ENCODE measurements around the gene GPR15. TPM values are rescaled to one million over a fixed set of nuclear protein-coding genes. Genes with fewer than 3 reads are reported as not detected.

Gene GPR15
- total and polyA plus RNA-seq, 9 donors = 0.19 TPM; not detected in 8

- Histone ChIP-seq H3K36me3 (ENCODE audit: control insufficient read depth, insufficient read depth, low read length) (no peaks in the 10 kb centered on the region), H3K4me1 (ENCODE audit: control insufficient read depth, insufficient read depth, low read length) (no peaks in the 10 kb centered on the region), H3K27me3 (ENCODE audit: control insufficient read depth, insufficient read depth, low read length) (no peaks in the 10 kb centered on the region), H3K4me3 (ENCODE audit: low read length) (no peak overlapping the region), H3K27ac (ENCODE audit: low read length) (no peak overlapping the region), H3K9me3 (replicated peaks; ENCODE audit: control insufficient read depth, low read depth, low read length) (no peaks in the 10 kb centered on the region)
- WGBS (ENCODE audit: insufficient coverage) = 56% methylated on average over 4 of the region's 6 CpGs
- DNase-seq = no peak
Measured at GRCh38 chr3:98565843-98566242, 34.1 kb downstream of the GPR15 start.

DNA sequence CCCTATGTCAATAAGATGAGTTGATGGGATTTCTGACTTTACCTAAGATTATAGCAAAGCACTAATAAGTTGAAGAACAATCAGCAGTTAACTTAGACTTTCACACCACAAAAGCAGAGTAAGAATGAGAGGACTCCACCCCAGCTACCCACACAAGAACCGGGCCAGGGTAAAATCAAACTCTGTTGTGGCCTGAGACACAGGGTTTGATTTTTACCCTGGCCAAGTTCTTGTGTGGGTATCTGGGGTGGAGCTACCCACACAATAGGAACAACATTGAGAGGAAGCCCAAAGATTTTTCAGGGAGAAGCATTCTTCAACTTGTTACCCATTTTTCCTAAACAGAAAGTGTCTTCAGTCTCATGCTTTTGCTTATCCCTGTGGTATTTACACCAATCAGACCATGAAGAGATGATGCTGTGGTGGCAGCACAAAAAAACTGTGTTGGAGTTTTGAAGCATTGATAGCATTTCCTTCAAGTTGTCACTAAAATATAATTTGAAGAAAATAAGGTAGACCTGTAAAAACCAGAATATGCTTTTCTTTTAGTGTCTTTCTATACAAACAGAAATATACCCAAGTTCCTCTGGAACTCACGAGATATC is 36.0 kb downstream of the GPR15 start:
- Histone ChIP-seq H3K4me1 (ENCODE audit: control insufficient read depth, insufficient read depth, low read length) (no peaks in the 10 kb centered on the region), H3K36me3 (ENCODE audit: control insufficient read depth, insufficient read depth, low read length) (no peaks in the 10 kb centered on the region), H3K27ac (ENCODE audit: low read length) (no peak overlapping the region), H3K4me3 (ENCODE audit: low read length) (no peak overlapping the region), H3K27me3 (ENCODE audit: control insufficient read depth, insufficient read depth, low read length) (no peaks in the 10 kb centered on the region), H3K9me3 (replicated peaks; ENCODE audit: control insufficient read depth, low read depth, low read length) (no peaks in the 10 kb centered on the region)
- WGBS (ENCODE audit: insufficient coverage) = no CpG with 5 or more reads among the region's 2 CpGs
- no peak for DNase-seq

GRCh38 chr3:98568402-98568801 is 36.6 kb downstream of the GPR15 start:
- DNase-seq = no peak
- H3K4me1 ChIP-seq (ENCODE audit: control insufficient read depth, insufficient read depth, low read length) = no peaks in the 10 kb centered on the region
- H3K27ac ChIP-seq (ENCODE audit: low read length) = no peak overlapping the region
- no peaks in the 10 kb centered on the region for H3K9me3 ChIP-seq (replicated peaks; ENCODE audit: control insufficient read depth, low read depth, low read length)
- H3K4me3 ChIP-seq (ENCODE audit: low read length) = no peak overlapping the region
- WGBS (ENCODE audit: insufficient coverage) = no CpG with 5 or more reads among the region's 3 CpGs
- no peaks in the 10 kb centered on the region for H3K36me3 ChIP-seq (ENCODE audit: control insufficient read depth, insufficient read depth, low read length)
- no peaks in the 10 kb centered on the region for H3K27me3 ChIP-seq (ENCODE audit: control insufficient read depth, insufficient read depth, low read length)

- Histone ChIP-seq H3K27ac (ENCODE audit: low read length) (no peak overlapping the region), H3K36me3 (ENCODE audit: control insufficient read depth, insufficient read depth, low read length) (peaks cover 2% of the 10 kb centered on the region), H3K4me3 (ENCODE audit: low read length) (no peak overlapping the region), H3K4me1 (ENCODE audit: control insufficient read depth, insufficient read depth, low read length) (no peaks in the 10 kb centered on the region), H3K27me3 (ENCODE audit: control insufficient read depth, insufficient read depth, low read length) (no peaks in the 10 kb centered on the region), H3K9me3 (replicated peaks; ENCODE audit: control insufficient read depth, low read depth, low read length) (no peaks in the 10 kb centered on the region)
- peak; percentile 14 for DNase-seq
- WGBS (ENCODE audit: insufficient coverage) = no CpG with 5 or more reads among the region's 2 CpGs
Measured at GRCh38 chr3:98573181-98573728, 41.5 kb downstream of the GPR15 start.

DNA sequence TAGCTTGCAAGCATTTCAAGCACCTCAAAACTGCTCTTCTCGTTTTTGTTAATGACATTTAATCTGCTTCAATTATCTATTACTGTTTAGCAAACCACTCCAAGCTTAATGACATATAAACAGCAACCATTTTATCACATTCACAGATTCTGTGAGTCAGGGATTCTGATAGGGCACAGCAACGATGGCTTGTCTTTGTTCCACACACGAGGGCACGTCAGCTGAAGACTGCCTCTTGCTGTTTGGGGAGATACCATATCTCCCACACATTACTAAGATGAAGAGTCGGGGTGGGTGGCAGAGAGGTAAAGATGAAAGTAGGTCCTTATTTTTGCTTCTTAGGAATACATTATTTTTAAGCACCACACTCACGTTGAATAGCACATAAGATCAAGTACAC is 42.4 kb downstream of the GPR15 start:
- Histone ChIP-seq H3K9me3 (replicated peaks; ENCODE audit: control insufficient read depth, low read depth, low read length) (no peaks in the 10 kb centered on the region), H3K4me1 (ENCODE audit: control insufficient read depth, insufficient read depth, low read length) (no peaks in the 10 kb centered on the region), H3K27ac (ENCODE audit: low read length) (no peak overlapping the region), H3K27me3 (ENCODE audit: control insufficient read depth, insufficient read depth, low read length) (no peaks in the 10 kb centered on the region), H3K36me3 (ENCODE audit: control insufficient read depth, insufficient read depth, low read length) (peaks cover 2% of the 10 kb centered on the region), H3K4me3 (ENCODE audit: low read length) (no peak overlapping the region)
- no peak for DNase-seq
- WGBS (ENCODE audit: insufficient coverage) = 80% methylated on average over 1 of the region's 6 CpGs

DNA sequence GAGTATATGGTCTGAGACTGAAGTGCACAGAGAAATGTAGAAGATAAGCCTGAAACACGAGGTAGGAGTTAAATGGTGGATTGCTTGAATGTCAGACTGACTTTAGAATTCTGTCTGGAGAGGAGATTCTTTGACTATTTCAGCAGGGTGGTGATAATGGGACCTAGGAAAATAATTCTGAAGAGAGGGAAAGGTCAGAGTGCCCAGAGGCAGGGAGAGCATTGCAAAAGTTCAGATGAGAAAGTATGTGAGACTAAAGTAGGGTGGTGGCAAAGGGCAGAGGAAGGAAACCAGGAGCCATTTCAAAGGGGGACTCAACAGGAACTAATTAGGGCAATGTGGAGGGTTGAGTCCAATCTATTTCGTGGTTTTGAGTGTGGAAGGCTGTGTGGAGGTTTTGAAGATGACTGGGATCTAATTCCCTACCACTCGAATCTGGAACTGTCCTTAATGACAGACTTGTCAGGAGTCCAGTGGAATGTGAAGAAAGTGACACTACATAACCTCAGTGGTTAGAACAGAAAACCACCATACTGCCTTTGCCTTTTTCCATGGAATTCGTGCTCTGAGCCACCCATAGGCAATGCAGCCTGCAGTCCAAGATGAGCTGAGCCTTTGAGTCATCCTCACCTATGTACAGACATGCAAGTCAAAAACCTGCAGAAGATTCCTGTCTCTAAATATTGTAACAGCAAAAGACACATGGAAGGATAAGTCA is 45.6 kb downstream of the GPR15 start:
- Histone ChIP-seq H3K27ac (ENCODE audit: low read length) (no peak overlapping the region), H3K27me3 (ENCODE audit: control insufficient read depth, insufficient read depth, low read length) (no peaks in the 10 kb centered on the region), H3K4me1 (ENCODE audit: control insufficient read depth, insufficient read depth, low read length) (no peaks in the 10 kb centered on the region), H3K4me3 (ENCODE audit: low read length) (no peak overlapping the region), H3K9me3 (replicated peaks; ENCODE audit: control insufficient read depth, low read depth, low read length) (no peaks in the 10 kb centered on the region), H3K36me3 (ENCODE audit: control insufficient read depth, insufficient read depth, low read length) (peaks cover 2% of the 10 kb centered on the region)
- no peak for DNase-seq
- WGBS (ENCODE audit: insufficient coverage) = 65% methylated on average over 2 of the region's 4 CpGs

DNA sequence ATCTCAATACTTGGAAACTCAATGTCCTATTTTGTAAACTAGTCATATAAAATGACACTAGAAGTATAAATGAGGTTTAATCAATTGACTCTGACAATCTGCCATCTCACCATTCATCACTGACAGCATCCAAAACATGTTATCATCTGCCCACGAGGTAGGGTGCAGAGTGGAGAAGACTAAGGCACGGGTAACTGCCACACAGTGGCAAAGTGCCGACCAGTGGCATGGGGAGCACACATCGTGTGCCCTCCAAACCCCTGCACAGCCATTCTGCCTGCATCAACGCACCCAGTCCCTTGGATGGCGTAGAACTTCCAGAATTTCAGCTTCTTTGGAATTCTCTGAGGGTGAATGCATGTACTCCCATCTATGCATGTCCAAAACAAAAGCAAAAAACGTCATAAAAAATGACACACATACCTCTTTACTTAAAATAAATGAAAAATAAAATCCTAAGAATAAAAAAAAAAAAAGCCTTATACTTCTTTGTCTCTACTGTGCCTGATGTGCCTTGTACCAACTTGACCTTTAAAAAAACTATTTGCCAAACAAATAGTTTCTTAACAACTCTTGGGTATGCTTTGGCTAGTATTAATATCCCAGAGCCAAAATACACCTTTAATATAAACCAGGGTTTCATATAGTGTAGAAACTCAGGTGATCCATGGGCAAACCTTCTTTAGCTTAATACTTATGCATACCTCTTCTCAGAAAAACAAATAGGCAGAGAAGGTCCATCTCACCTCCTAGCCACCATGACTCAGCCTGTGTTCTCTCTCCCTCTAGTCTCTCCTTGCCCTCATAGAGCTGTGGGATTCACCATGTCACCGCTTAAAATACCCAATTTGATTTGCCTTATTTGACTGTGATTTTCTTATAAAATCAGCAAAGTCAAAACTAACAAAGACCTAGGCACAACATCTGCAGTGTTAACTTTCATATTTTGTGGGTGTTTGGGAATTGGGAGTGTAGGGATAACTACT is 48.9 kb downstream of the GPR15 start:
- 92% methylated on average over 5 of the region's 8 CpGs for WGBS (ENCODE audit: insufficient coverage)
- Histone ChIP-seq H3K36me3 (ENCODE audit: control insufficient read depth, insufficient read depth, low read length) (peaks cover 13% of the 10 kb centered on the region), H3K27me3 (ENCODE audit: control insufficient read depth, insufficient read depth, low read length) (no peaks in the 10 kb centered on the region)

GRCh38 chr3:98581474-98581873 is 49.7 kb downstream of the GPR15 start:
- no peaks in the 10 kb centered on the region for H3K27me3 ChIP-seq (ENCODE audit: control insufficient read depth, insufficient read depth, low read length)
- H3K4me3 ChIP-seq (ENCODE audit: low read length) = no peak overlapping the region
- no peaks in the 10 kb centered on the region for H3K4me1 ChIP-seq (ENCODE audit: control insufficient read depth, insufficient read depth, low read length)
- no peak overlapping the region for H3K27ac ChIP-seq (ENCODE audit: low read length)
- H3K9me3 ChIP-seq (replicated peaks; ENCODE audit: control insufficient read depth, low read depth, low read length) = no peaks in the 10 kb centered on the region
- WGBS (ENCODE audit: insufficient coverage) = no CpG with 5 or more reads among the region's 1 CpG
- DNase-seq = no peak
- peaks cover 16% of the 10 kb centered on the region for H3K36me3 ChIP-seq (ENCODE audit: control insufficient read depth, insufficient read depth, low read length)

More for the DNA sequence above, 48.9 kb downstream of the GPR15 start:
- no peak overlapping the region for H3K4me3 ChIP-seq (ENCODE audit: low read length)
- no peak overlapping the region for H3K27ac ChIP-seq (ENCODE audit: low read length)
- no peak for DNase-seq
- no peaks in the 10 kb centered on the region for H3K9me3 ChIP-seq (replicated peaks; ENCODE audit: control insufficient read depth, low read depth, low read length)
- no peaks in the 10 kb centered on the region for H3K4me1 ChIP-seq (ENCODE audit: control insufficient read depth, insufficient read depth, low read length)

GRCh38 chr3:98582042-98582441 is 50.3 kb downstream of the GPR15 start:
- Histone ChIP-seq H3K36me3 (ENCODE audit: control insufficient read depth, insufficient read depth, low read length) (peaks cover 16% of the 10 kb centered on the region), H3K4me3 (ENCODE audit: low read length) (no peak overlapping the region), H3K9me3 (replicated peaks; ENCODE audit: control insufficient read depth, low read depth, low read length) (no peaks in the 10 kb centered on the region), H3K27ac (ENCODE audit: low read length) (no peak overlapping the region), H3K4me1 (ENCODE audit: control insufficient read depth, insufficient read depth, low read length) (no peaks in the 10 kb centered on the region), H3K27me3 (ENCODE audit: control insufficient read depth, insufficient read depth, low read length) (no peaks in the 10 kb centered on the region)
- no peak for DNase-seq
- 100% methylated on average over 1 of the region's 1 CpG for WGBS (ENCODE audit: insufficient coverage)

GRCh38 chr3:98583766-98584165 is 52.0 kb downstream of the GPR15 start:
- Histone ChIP-seq H3K27me3 (ENCODE audit: control insufficient read depth, insufficient read depth, low read length) (no peaks in the 10 kb centered on the region), H3K4me1 (ENCODE audit: control insufficient read depth, insufficient read depth, low read length) (no peaks in the 10 kb centered on the region), H3K9me3 (replicated peaks; ENCODE audit: control insufficient read depth, low read depth, low read length) (no peaks in the 10 kb centered on the region), H3K4me3 (ENCODE audit: low read length) (no peak overlapping the region), H3K27ac (ENCODE audit: low read length) (no peak overlapping the region), H3K36me3 (ENCODE audit: control insufficient read depth, insufficient read depth, low read length) (peaks cover 17% of the 10 kb centered on the region)
- no peak for DNase-seq
- WGBS (ENCODE audit: insufficient coverage) = 60% methylated on average over 1 of the region's 4 CpGs

Data from muscle of leg (tissue), 11 donors.